Tibial nerve (tissue), 4 donors: Measurements from ENCODE around the gene PYGO1.

ENCODE experiments used
- CTCF ChIP-seq, 5 experiments: fragments of 200-600 bp in 3 of 5; fragments of 450-650 bp in 2 of 5; sonication (generic) in 3 of 5; IDR thresholded peaks; one replicate each; pipeline ENCODE4 v1.5.1; 2016 to 2019; ENCODE audit warnings: antibody characterized with exemption in 5 of 5, mild to moderate bottlenecking in 3 of 5, moderate library complexity in 2 of 5
- EP300 ChIP-seq, 2 donors: sonication (generic); formaldehyde crosslinking; IDR thresholded peaks; one replicate each; pipeline ENCODE4 v1.6.1; 2017; ENCODE audit warnings: antibody characterized with exemption in 2 of 2, mild to moderate bottlenecking in 1 of 2
- POLR2A ChIP-seq, 2 donors: fragments of 450-650 bp; IDR thresholded peaks; one replicate each; pipeline ENCODE4 v1.6.1; 2017; ENCODE audit warnings: antibody characterized with exemption in 2 of 2, mild to moderate bottlenecking in 2 of 2, moderate library complexity in 2 of 2

GRCh38 chr15:55627730-55628368 is 39.7 kb upstream of the PYGO1 start:
- TF ChIP-seq CTCF (IDR thresholded peaks at IDR 0.05) (no peak), POLR2A (IDR thresholded peaks at IDR 0.05) (no peak), EP300 (IDR thresholded peaks at IDR 0.05) (no peak)
